Astrocyte of the cerebellum (primary cell): ENCODE results near the gene MAPKBP1.

ENCODE experiments used
- DNase-seq: peaks from one replicate; pipeline ENCODE4 v3.0.0-alpha.2; 2011; ENCODE audit warnings: low read depth
- H3K4me3 ChIP-seq: 2 replicates; pipeline ENCODE4 v1.5.1; 2011; ENCODE audit warnings: mild to moderate bottlenecking, low read depth, low read length, moderate library complexity
- CTCF ChIP-seq: IDR thresholded peaks from 2 replicates; pipeline ENCODE4 v1.5.1; 2012; ENCODE audit warnings: low read length, low read depth, moderate library complexity, mild to moderate bottlenecking; ENCODE audit errors: missing control alignments
- in situ Hi-C: cut with HindIII; loops from 2 replicates; pipeline ENCODE4 v1.10.0; 2017; ENCODE audit warnings: low sequenced_read_pairs

MAPKBP1 gene

GRCh38 chr15:41775651-41776050, 1.4 kb downstream of the MAPKBP1 start:
- H3K4me3 ChIP-seq: peak overlapping the region; percentile 81
- no peak for DNase-seq
- no peak for TF ChIP-seq CTCF
- in situ Hi-C loops: loop anchor here (5.0 to 25.0 kb wide), 2 partner anchors 37 to 112 kb away; partner anchors contain the start of gene SPTBN5

- in situ Hi-C loops: loop anchor here (5.0 to 25.0 kb wide), 2 partner anchors 35 to 110 kb away; partner anchors contain the start of gene SPTBN5
- H3K4me3 ChIP-seq: no peak overlapping the region
- no peak for TF ChIP-seq CTCF
- no peak for DNase-seq
Observed at GRCh38 chr15:41777421-41777973, 3.2 kb downstream of the MAPKBP1 start.

- in situ Hi-C loops: loop anchor here (5.0 to 25.0 kb wide), 2 partner anchors 34 to 109 kb away; partner anchors contain the start of gene SPTBN5
- no peak for TF ChIP-seq CTCF
- H3K4me3 ChIP-seq: no peak overlapping the region
- DNase-seq: no peak
Observed at GRCh38 chr15:41778521-41778920, 4.2 kb downstream of the MAPKBP1 start.

- no peak for TF ChIP-seq CTCF
- H3K4me3 ChIP-seq: no peak overlapping the region
- in situ Hi-C loops: loop anchor here (5.0 to 25.0 kb wide), 2 partner anchors 33 to 108 kb away; partner anchors contain the start of gene SPTBN5
- DNase-seq: no peak
Observed at GRCh38 chr15:41779662-41780157, 5.4 kb downstream of the MAPKBP1 start.

- no peak for DNase-seq
- no peak for TF ChIP-seq CTCF
- in situ Hi-C loops: loop anchor here (25.0 kb wide), 1 partner anchor 107 kb away; the partner anchor contains the start of gene SPTBN5
- no peak overlapping the region for H3K4me3 ChIP-seq
Observed at GRCh38 chr15:41780266-41780665, 6.0 kb downstream of the MAPKBP1 start.

GRCh38 chr15:41780727-41781126, 6.4 kb downstream of the MAPKBP1 start:
- no peak for TF ChIP-seq CTCF
- in situ Hi-C loops: loop anchor here (25.0 kb wide), 1 partner anchor 107 kb away; the partner anchor contains the start of gene SPTBN5
- DNase-seq: no peak
- no peak overlapping the region for H3K4me3 ChIP-seq
